ENCODE measurements around the gene ELOVL2.

ELOVL2 gene

GRCh38 chr6:10977231-10977968, 66.7 kb downstream of the ELOVL2 start:
- no peak for DNase-seq

GRCh38 chr6:10976571-10976970, 67.5 kb downstream of the ELOVL2 start:
- DNase-seq = no peak

GRCh38 chr6:10972196-10972595, 71.9 kb downstream of the ELOVL2 start:
- no peak for DNase-seq

GRCh38 chr6:10970731-10971130, 73.4 kb downstream of the ELOVL2 start:
- no peak for DNase-seq

- no peak for DNase-seq
These were observed 75.3 kb downstream of the ELOVL2 start for GRCh38 chr6:10968776-10969175.

- no peak for DNase-seq
These were observed 79.4 kb downstream of the ELOVL2 start for GRCh38 chr6:10964684-10965083.

- DNase-seq = no peak
These were observed 81.0 kb downstream of the ELOVL2 start for GRCh38 chr6:10963113-10963512.

- DNase-seq = no peak
These were observed 81.4 kb downstream of the ELOVL2 start for GRCh38 chr6:10962673-10963072.

GRCh38 chr6:10961837-10962236, 82.3 kb downstream of the ELOVL2 start:
- DNase-seq = no peak

- DNase-seq = no peak
These were observed 83.9 kb downstream of the ELOVL2 start for GRCh38 chr6:10960171-10960570.

- no peak for DNase-seq
These were observed 86.7 kb downstream of the ELOVL2 start for GRCh38 chr6:10957414-10957886.

- no peak for DNase-seq
These were observed 87.3 kb downstream of the ELOVL2 start for GRCh38 chr6:10956776-10957175.

- peak; percentile 38 for DNase-seq
These were observed 89.5 kb downstream of the ELOVL2 start for GRCh38 chr6:10954590-10955010.

- DNase-seq = no peak
These were observed 92.3 kb downstream of the ELOVL2 start for GRCh38 chr6:10951675-10952282.

GRCh38 chr6:10949579-10950490, 94.3 kb downstream of the ELOVL2 start:
- no peak for DNase-seq

GRCh38 chr6:10947966-10948365, 96.1 kb downstream of the ELOVL2 start:
- DNase-seq = no peak

- no peak for DNase-seq
These were observed 98.3 kb downstream of the ELOVL2 start for GRCh38 chr6:10945845-10946244.

GRCh38 chr6:10939840-10940239, 104.3 kb downstream of the ELOVL2 start:
- no peak for DNase-seq

- no peak for DNase-seq
These were observed 111.0 kb downstream of the ELOVL2 start for GRCh38 chr6:10933126-10933525.

Measured in activated gamma-delta T cell treated with Interleukin-2 at 50 U/mL for 16 hours (primary cell).